Hepatic stellate cell (primary cell): ENCODE results near the gene PLEK.
A peak's percentile ranks its signal among the peaks of the same experiment; 100 is the strongest.

ENCODE experiments used
- DNase-seq: peaks from one replicate; pipeline ENCODE4 v3.0.0; 2011; ENCODE audit warnings: low spot score

The PLEK gene

GRCh38 chr2:68416081-68416675, 51.1 kb downstream of the PLEK start:
- no peak for DNase-seq

GRCh38 chr2:68417926-68418325, 52.8 kb downstream of the PLEK start:
- no peak for DNase-seq

GRCh38 chr2:68418419-68418818, 53.3 kb downstream of the PLEK start:
- DNase-seq, result no peak

GRCh38 chr2:68418855-68419254, 53.8 kb downstream of the PLEK start:
- no peak for DNase-seq

GRCh38 chr2:68420254-68420910, 55.3 kb downstream of the PLEK start:
- no peak for DNase-seq

GRCh38 chr2:68423966-68424650, 59.0 kb downstream of the PLEK start:
- no peak for DNase-seq

GRCh38 chr2:68425503-68425902, 60.4 kb downstream of the PLEK start:
- DNase-seq, result no peak

GRCh38 chr2:68426446-68426845, 61.4 kb downstream of the PLEK start:
- no peak for DNase-seq

GRCh38 chr2:68426848-68427579, 61.9 kb downstream of the PLEK start:
- no peak for DNase-seq

- DNase-seq, result no peak
Observed at GRCh38 chr2:68428126-68428525, 63.0 kb downstream of the PLEK start.

GRCh38 chr2:68428746-68429145, 63.7 kb downstream of the PLEK start:
- DNase-seq, result no peak

- DNase-seq, result no peak
Observed at GRCh38 chr2:68429311-68429826, 64.3 kb downstream of the PLEK start.

GRCh38 chr2:68431316-68431972, 66.4 kb downstream of the PLEK start:
- DNase-seq, result no peak

GRCh38 chr2:68432696-68433658, 67.9 kb downstream of the PLEK start:
- no peak for DNase-seq

- DNase-seq, result peak; percentile 18
Observed at GRCh38 chr2:68434981-68435380, 69.9 kb downstream of the PLEK start.

GRCh38 chr2:68435615-68436014, 70.5 kb downstream of the PLEK start:
- peak; percentile 34 for DNase-seq

GRCh38 chr2:68436270-68436669, 71.2 kb downstream of the PLEK start:
- peak; percentile 34 for DNase-seq

GRCh38 chr2:68438455-68439303, 73.6 kb downstream of the PLEK start:
- no peak for DNase-seq

- peak; percentile 54 for DNase-seq
Observed at GRCh38 chr2:68441179-68441993, 76.3 kb downstream of the PLEK start.
